Prostate gland (tissue), 2 donors: ENCODE data around the gene CTNNA3. TPM values are rescaled to one million over a fixed set of nuclear protein-coding genes. Genes with fewer than 3 reads are reported as not detected.

ENCODE experiments used
- DNase-seq: peaks from one replicate; pipeline ENCODE4 v3.0.0-alpha.2; 2019; ENCODE audit warnings: low spot score
- H3K27ac ChIP-seq, 2 donors: fragments of 200-600 bp; sonication (generic); 2 replicates each; pipeline ENCODE4 v1.5.1; 2017 to 2019
- H3K27me3 ChIP-seq: fragments of 200-600 bp; sonication (generic); replicated peaks from 2 replicates; pipeline ENCODE4 v1.5.1; 2019; ENCODE audit not compliant: insufficient read depth
- H3K36me3 ChIP-seq, 2 donors: fragments of 200-600 bp; sonication (generic); 1 replicate in 1 of 2; 2 replicates in 1 of 2; pipeline versions ENCODE4 v1.5.1 to v1.8.1; 2017 to 2019
- H3K4me1 ChIP-seq: fragments of 200-600 bp; sonication (generic); replicated peaks from 2 replicates; pipeline ENCODE4 v1.5.1; 2019
- H3K4me3 ChIP-seq, 2 donors: fragments of 200-600 bp; sonication (generic); 2 replicates each; pipeline ENCODE4 v1.5.1; 2017 to 2019
- H3K9me3 ChIP-seq: fragments of 200-600 bp; sonication (generic); 2 replicates; pipeline ENCODE4 v1.5.1; 2017
- POLR2A ChIP-seq: fragments of 450-650 bp; IDR thresholded peaks from one replicate; pipeline ENCODE4 v1.6.1; 2016; ENCODE audit warnings: antibody characterized with exemption, mild to moderate bottlenecking
- POLR2AphosphoS5 ChIP-seq: sonication (generic); formaldehyde crosslinking; IDR thresholded peaks from one replicate; pipeline ENCODE4 v1.6.1; 2017; ENCODE audit warnings: antibody characterized with exemption
- WGBS: methylation state at CpG from one replicate; pipeline ENCODE4 v1.1.5; 2018; 5-methylcytosine and 5-hydroxymethylcytosine counted together
- intact Hi-C: fragments of 100-400 bp; cut with DNase I; formaldehyde crosslinking; loops from one replicate; pipeline ENCODE4 v1.14.2; 2022
- total RNA-seq, 2 donors: library from RNA; depleted of rRNA; stranded (reverse); fragments of >200 nt; gene quantifications; one replicate each; pipeline ENCODE4 v1.1.0, GENCODE V29; 2016
- TF ChIP-seq, protein P1 (sequence below), 4 experiments: fragments of 200-600 bp in 2 of 4; fragments of 450-650 bp in 2 of 4; sonication (generic) in 2 of 4; IDR thresholded peaks; 1 replicate in 3 of 4; 2 replicates in 1 of 4; pipeline ENCODE4 v1.5.1; 2016 to 2019; ENCODE audit warnings: antibody characterized with exemption in 4 of 4, mild to moderate bottlenecking in 2 of 4, moderate library complexity in 2 of 4

The CTNNA3 gene
- total RNA-seq, 2 donors from 2014 or later = 0.27 to 7.2 TPM

DNA sequence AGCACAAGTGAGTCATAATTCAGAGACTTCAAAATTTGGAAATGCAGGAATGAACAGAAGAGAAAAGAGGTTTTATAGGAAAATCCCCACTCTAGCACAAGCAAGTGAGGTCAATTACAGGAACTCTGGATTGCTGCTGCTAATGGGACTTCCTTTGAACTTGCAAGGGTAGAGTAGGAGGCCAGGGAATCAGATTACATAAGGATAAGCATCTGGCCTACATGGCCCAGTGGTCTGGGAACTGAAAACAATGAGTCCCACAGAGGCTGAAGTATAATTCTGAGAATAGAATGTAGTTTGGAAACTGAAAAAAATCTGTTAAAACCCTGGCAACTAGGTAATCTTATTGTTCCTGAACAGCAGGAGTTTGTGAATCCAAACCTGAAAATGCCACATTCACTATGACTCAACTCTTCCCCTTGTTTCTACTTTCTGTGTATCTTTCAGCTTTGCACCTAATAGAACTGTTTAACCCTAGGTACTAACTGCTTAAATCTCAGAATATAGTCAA is 66.5 kb downstream of the CTNNA3 start:
- H3K4me1 ChIP-seq = no peaks in the 10 kb centered on the region
- intact Hi-C loops = no loop called here
- TF ChIP-seq, protein P1, sequence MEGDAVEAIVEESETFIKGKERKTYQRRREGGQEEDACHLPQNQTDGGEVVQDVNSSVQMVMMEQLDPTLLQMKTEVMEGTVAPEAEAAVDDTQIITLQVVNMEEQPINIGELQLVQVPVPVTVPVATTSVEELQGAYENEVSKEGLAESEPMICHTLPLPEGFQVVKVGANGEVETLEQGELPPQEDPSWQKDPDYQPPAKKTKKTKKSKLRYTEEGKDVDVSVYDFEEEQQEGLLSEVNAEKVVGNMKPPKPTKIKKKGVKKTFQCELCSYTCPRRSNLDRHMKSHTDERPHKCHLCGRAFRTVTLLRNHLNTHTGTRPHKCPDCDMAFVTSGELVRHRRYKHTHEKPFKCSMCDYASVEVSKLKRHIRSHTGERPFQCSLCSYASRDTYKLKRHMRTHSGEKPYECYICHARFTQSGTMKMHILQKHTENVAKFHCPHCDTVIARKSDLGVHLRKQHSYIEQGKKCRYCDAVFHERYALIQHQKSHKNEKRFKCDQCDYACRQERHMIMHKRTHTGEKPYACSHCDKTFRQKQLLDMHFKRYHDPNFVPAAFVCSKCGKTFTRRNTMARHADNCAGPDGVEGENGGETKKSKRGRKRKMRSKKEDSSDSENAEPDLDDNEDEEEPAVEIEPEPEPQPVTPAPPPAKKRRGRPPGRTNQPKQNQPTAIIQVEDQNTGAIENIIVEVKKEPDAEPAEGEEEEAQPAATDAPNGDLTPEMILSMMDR (IDR thresholded peaks at IDR 0.05) = no peak
- TF ChIP-seq POLR2AphosphoS5 (no peak), POLR2A (no peak)

DNA sequence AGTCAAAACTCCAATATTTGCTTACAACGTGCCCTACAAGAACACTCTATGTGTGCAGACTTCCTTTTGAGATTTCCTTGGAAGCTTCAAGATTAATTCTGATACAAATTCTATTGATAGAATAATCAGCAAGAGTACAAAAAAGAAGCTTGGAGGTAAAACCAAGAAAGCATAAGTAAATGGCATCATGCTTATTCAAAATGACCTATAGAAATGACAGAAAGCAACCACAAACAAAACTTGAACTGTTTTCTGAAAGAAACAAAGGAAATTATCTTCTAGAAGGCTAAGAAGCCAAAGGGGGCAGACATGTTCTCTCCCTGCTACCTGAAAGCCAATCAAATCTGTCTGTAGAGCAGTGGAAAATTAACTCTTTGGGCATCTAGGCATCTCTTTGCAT is 73.0 kb downstream of the CTNNA3 start:
- DNase-seq = no peak
- no peak for TF ChIP-seq POLR2AphosphoS5
- TF ChIP-seq, protein P1 (IDR thresholded peaks at IDR 0.05) = no peak
- intact Hi-C loops = no loop called here
- H3K27ac ChIP-seq = no peak overlapping the region
- H3K36me3 ChIP-seq = no peaks in the 10 kb centered on the region
- H3K4me1 ChIP-seq = no peaks in the 10 kb centered on the region
- H3K9me3 ChIP-seq = no peaks in the 10 kb centered on the region
- WGBS = 72% methylated on average over 1 of the region's 1 CpG
- no peak overlapping the region for H3K4me3 ChIP-seq
- H3K27me3 ChIP-seq = no peaks in the 10 kb centered on the region

More for the DNA sequence above, 66.5 kb downstream of the CTNNA3 start:
- no peak for DNase-seq
- H3K9me3 ChIP-seq = no peaks in the 10 kb centered on the region
- H3K4me3 ChIP-seq = no peak overlapping the region
- no peak overlapping the region for H3K27ac ChIP-seq
- H3K36me3 ChIP-seq = no peaks in the 10 kb centered on the region
- no peaks in the 10 kb centered on the region for H3K27me3 ChIP-seq

DNA sequence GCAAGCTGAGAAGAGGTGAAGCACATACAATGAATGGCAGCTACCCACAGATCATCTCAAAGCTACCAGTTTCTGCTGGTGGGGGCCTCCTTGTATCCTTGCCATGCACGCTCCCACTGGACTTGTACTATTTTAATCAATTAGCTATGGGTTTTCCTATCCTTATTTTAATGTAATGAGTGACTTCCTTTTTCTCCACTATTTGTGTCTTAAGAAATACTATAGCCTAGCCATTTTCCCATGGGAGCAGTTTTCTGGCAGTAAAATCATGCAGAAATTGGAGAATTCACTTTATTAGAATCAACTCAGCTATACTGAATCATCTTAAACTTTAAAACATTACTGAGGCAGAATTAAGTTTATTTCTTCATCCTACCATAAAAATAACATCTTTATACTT is 73.5 kb downstream of the CTNNA3 start:
- Histone ChIP-seq H3K9me3 (no peaks in the 10 kb centered on the region), H3K27ac (no peak overlapping the region), H3K27me3 (no peaks in the 10 kb centered on the region), H3K4me1 (no peaks in the 10 kb centered on the region), H3K36me3 (no peaks in the 10 kb centered on the region), H3K4me3 (no peak overlapping the region)
- TF ChIP-seq POLR2AphosphoS5 = no peak
- TF ChIP-seq POLR2A = no peak
- TF ChIP-seq, protein P1 (IDR thresholded peaks at IDR 0.05) = no peak
- 85% methylated on average over 1 of the region's 1 CpG for WGBS
- DNase-seq = no peak
- intact Hi-C loops = no loop called here

DNA sequence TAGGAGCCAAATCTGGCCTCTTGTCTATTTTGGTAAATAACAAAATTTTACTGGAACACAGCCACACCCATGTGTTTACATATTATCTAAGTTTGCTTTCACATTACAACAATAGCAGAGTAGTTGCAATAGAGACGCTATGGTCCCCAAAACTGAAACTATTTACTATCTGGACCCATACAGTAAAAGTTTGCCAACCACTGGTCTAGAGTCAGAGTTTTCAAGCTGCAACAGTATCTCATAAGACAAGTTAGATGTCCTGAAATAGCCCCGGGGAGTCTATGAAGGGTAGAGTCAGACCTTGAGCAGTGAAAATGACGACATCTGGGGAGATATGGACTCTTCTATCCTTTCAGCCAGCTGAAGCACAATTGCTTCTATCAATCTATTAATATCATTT is 74.2 kb downstream of the CTNNA3 start:
- intact Hi-C loops = no loop called here
- H3K36me3 ChIP-seq = no peaks in the 10 kb centered on the region
- H3K9me3 ChIP-seq = no peaks in the 10 kb centered on the region
- H3K27ac ChIP-seq = no peak overlapping the region
- DNase-seq = no peak
- TF ChIP-seq POLR2AphosphoS5 = no peak
- no peak for TF ChIP-seq POLR2A
- TF ChIP-seq, protein P1 (IDR thresholded peaks at IDR 0.05) = no peak
- no peak overlapping the region for H3K4me3 ChIP-seq
- H3K4me1 ChIP-seq = no peaks in the 10 kb centered on the region
- 84% methylated on average over 3 of the region's 3 CpGs for WGBS
- H3K27me3 ChIP-seq = no peaks in the 10 kb centered on the region

DNA sequence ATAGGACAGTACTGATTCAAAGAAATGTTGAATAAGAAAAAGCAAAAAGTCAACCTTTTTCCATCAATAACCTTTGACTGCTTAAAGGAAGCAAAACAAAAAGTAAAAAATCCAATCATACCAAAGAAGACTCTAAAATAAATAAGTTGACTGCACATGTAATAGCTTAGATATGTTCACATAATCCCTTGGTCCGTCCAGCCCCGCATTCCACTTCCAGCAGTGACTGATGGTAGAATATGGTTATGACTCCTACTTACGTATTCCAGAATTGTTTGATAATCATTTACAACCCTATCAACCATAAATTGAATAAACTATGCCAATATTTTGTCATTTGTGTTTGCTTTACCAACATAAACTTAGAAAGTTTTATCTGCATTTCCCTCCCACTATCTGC is 77.9 kb downstream of the CTNNA3 start:
- intact Hi-C loops = no loop called here
- no peak for DNase-seq
- TF ChIP-seq, protein P1 (IDR thresholded peaks at IDR 0.05) = no peak
- no peak for TF ChIP-seq POLR2A
- no peak for TF ChIP-seq POLR2AphosphoS5
- WGBS = 55% methylated on average over 3 of the region's 3 CpGs
- Histone ChIP-seq H3K36me3 (no peaks in the 10 kb centered on the region), H3K4me3 (no peak overlapping the region), H3K4me1 (no peaks in the 10 kb centered on the region), H3K9me3 (no peaks in the 10 kb centered on the region), H3K27ac (no peak overlapping the region), H3K27me3 (no peaks in the 10 kb centered on the region)
